ENCODE data around the gene ZNF804A.

The ZNF804A gene

DNA sequence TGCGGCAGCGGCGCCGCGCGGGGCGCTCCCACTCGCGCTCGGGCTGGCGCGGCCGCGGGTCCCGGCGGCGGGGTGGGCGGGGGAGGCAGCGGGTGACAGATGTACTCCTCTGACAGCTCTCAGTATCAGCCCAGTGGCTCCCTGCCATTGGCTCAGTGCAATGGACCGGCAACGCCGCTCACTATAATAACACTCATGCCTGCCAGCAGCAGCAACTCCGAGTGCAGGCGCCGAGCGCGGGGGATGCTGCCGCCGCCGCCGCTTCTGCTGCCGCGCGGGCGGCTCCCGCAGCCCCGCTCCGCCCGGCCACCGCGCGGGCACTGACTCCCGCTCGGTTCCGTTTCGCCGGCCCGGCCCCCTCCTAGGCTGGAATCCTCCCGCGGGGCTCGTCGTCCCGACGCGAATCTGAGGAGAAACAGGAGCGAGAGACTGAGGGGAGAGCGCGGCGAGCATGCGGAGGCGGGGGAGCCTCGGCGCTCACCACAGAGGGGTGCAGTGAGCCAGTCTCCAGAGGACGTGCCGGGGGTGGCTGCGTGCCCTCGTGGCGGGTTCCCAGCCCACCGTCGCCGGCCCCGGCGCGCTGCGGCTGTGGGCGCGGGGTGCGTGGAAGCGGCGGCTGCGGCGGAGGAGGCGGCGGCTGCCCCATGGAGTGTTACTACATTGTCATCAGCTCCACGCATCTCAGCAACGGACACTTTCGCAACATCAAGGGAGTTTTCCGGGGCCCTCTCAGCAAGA, at the start of gene ZNF804A:
Gene ZNF804A, plus strand, starts transcription at position 214 of the 738 bp plus-strand sequence. Its CDS starts 431 bp downstream, at position 645.
- peak; percentile 24 for DNase-seq (ENCODE audit: low spot score)

DNA sequence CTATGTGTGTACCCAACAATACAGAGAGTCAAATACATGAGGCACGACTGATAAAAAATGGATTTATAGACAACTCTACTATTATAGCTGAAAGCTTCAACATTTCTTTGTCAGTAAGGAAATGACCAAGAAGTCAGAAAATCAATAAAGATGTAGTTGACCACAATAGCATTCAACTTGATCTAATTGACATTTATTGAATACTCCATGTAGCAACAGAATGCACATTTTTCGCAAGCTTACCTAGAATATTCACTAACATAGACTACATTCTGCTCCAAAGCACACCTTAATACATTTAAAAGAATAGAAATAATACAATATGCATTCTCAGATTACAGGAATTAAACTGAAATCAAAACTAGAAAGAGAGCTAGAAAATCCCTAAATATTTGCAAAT, 49.2 kb upstream of the ZNF804A start:
- DNase-seq (ENCODE audit: low spot score) = no peak

- no peak for DNase-seq (ENCODE audit: low spot score)
Observed at GRCh38 chr2:184551626-184552025, 46.7 kb upstream of the ZNF804A start.

DNA sequence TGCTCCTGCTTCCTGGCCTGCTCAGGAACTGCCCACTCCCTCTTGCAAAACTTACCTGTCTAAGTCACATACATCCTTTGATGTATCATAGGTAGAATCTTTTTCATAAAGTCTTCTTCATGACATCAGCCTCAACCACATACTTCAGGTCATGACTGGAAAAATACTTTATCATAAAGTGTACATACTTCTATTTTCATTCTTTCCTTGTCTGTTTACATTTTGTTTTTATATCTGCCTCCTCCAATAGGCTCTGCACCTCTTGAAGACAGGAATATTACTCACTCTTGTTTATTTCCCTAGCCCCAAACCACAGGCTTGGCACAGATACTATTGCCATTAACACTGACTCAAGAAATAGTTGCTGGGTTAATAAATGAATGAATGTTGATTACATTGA, 43.6 kb upstream of the ZNF804A start:
- DNase-seq (ENCODE audit: low spot score) = no peak

- DNase-seq (ENCODE audit: low spot score) = no peak
Observed at GRCh38 chr2:184555352-184555751, 43.0 kb upstream of the ZNF804A start.

DNA sequence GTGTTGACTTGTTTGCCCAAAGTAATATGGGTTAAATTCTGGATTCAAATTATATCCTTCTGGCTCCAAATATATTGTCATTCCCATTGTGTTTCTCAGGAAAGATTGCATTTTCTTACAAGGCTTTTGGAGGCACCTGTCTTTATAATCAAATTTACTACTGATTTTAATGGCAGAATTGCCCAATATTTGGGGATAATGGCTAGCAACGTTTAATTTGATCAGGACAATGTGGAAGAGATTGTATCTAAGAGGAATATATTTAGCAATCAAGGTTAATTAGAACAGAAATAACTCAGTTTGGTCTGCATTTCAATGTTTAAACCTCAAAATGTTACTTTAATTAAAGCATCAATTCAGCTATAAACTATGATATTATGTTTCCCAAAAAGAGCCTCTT, 41.7 kb upstream of the ZNF804A start:
- DNase-seq (ENCODE audit: low spot score) = no peak

DNA sequence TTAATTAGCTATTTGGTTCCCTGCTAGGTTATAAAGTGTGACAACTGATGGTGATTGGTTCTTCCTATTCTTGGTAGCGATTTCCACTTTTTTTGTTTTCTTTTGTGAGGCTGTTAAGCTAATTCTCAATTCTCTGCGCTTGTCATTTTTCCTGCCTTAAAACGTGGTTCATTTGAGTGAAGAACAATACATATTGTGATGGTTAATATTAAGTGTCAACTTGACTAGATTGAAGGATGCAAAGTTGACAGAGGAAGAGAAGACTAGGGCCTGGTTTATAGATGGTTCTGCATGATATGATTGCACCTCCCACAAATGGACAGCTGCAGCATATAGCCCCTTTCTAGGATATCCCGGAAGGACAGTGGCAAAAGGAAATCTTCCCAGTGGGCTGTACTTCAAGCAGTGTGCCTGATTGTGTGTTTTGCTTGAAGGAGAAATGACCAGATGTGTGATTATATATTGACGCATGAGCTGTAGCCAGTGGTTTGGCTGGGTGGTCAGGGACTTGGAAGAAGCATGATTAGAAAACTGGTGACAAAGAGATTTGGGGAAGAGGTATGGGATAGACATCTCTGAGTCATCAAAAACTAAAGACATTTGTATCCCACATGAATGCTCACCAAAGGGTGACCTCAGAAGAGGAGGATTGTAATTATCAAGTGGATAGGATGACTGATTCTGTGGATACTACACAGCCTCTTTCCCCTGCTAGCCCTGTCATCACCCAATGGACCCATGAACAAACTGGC, 39.4 kb upstream of the ZNF804A start:
- no peak for DNase-seq (ENCODE audit: low spot score)

DNA sequence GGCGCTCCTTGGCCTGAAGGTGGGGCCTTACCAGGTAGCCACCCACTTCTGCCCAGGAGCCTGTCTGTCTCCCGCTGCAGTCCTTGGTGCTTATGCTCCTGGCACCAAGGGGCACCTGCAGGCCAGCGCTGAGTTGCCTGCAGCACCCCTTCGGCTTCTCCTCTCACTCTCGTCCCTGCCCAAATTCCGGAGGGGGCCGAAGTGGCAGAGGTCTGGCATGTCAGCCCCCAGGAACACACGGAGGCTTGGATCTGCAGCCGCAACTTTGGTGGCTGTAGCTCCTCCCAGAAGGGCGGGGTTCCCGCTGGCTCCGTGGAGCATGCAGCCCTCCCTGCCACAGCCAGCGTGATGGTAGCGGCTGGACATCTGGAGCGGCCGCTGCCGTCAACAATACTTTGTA, 37.7 kb upstream of the ZNF804A start:
- DNase-seq (ENCODE audit: low spot score) = no peak

DNA sequence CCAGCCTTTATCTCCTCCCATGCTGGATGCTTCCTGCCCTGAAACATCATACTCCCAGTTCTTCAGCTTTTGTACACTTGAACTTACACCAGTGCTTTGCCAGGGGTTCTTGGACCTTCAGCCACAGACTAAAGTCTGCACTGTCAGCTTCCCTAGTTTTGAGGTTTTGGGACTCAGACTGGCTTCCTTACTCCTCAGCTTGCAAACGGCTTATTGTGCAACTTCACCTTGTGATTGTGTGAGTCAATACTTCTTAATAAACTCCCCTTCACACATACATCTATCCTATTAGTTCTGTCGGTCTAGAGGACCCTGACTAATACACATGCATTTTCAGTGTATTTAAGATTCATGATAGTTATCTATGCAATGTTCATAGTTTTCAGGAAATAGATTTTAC, 35.8 kb upstream of the ZNF804A start:
- DNase-seq (ENCODE audit: low spot score) = no peak

GRCh38 chr2:184564092-184564491, 34.2 kb upstream of the ZNF804A start:
- no peak for DNase-seq (ENCODE audit: low spot score)

DNA sequence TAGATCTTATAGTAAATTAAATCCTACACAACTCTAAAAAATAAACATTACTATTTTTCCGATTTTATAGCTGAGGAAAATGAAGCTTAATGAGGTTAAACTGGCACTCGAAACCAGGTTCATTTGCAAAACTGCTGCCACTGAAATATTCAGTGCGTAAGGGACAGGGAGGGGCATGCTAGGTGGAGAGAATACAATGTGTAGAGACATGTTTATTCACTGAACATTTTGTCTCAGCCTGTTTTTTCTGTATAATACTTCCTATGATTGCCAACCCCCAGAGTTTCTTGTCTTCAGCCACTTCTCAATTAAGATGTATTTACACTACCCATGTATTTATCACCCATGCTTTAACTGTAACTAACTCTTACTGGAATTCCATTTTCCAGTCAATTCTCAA, 31.6 kb upstream of the ZNF804A start:
- DNase-seq (ENCODE audit: low spot score) = no peak

GRCh38 chr2:184577056-184577455, 21.3 kb upstream of the ZNF804A start:
- DNase-seq (ENCODE audit: low spot score) = no peak

DNA sequence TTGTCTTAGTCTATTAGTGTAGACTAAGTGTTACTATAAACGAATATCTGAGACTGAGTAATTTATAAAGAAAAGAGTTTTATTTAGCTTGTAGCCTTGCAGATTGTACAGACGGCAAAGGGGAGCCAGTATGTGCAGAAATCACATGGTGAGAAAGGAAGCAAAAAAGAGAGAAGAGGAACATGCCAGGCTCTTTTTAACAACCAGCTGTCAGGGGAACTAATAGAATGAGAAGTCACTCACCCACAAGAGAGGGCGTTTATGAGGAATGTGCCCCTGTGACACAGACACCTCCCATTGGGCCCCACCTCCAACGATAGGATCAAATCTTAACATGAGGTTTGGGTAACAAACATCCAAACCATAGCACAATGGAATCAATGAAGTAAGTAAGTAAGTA, 20.6 kb upstream of the ZNF804A start:
- DNase-seq (ENCODE audit: low spot score) = no peak

- no peak for DNase-seq (ENCODE audit: low spot score)
Observed at GRCh38 chr2:184579226-184579625, 19.1 kb upstream of the ZNF804A start.

DNA sequence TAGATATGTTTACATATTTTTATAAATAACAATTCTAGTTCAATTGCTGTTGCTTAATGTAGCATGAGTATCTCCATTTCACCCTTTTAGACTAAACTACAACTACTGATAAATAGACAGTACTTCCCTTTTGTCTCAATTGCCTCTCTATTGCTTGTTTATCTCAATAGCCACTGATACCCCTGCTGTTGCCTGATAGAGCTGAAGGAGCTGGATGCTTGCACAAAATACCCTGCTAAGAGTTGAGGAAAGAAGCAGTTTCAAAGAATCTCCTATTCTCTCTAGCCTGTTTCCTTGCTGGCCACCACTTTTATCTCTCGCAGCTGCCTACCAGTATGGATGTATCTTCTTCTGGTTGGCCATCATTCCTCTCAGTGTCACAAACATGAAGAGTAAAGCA, 16.9 kb upstream of the ZNF804A start:
- no peak for DNase-seq (ENCODE audit: low spot score)

DNA sequence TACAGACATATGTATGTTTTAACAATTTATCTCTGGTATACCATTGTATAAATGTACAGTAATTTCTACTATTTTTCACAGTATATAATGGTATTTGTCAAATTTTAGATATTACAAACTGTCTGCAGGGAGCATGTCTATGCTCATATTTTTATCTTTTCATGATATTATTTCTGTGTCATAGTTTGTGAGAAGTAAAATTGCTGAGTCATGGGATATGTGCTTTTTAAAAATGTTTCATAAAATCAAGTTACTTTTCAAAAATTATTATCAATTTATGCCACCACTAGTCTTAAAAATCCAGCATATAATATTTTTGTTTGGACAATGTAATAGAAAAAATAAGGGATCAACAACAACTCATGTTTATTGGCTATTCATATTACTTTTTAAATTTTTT, 9.1 kb upstream of the ZNF804A start:
- peak; percentile 10 for DNase-seq (ENCODE audit: low spot score)

- DNase-seq (ENCODE audit: low spot score) = no peak
Observed at GRCh38 chr2:184596819-184597411, 1.4 kb upstream of the ZNF804A start.

DNA sequence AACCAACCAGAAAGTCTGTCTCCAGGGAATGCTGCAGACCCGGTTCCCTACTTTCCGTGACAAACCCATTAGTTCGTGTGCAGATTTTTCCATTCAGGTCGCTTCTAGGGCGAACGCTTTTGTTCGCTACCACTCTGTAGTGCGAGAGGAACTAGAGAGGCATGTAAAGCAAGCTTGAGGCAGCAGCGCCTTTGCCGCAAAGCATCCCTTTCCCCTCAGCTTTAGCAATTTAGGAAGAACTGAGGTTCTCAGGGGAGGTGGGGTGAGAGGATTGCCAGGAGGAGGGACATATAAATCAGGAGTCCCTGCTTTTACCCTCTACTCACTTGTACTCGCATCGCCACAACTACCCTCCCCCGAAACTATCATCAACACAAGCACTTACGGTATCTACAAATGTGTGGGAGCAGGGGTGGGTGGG, 748 bp upstream of the ZNF804A start:
- no peak for DNase-seq (ENCODE audit: low spot score)

- DNase-seq (ENCODE audit: low spot score) = no peak
Observed at GRCh38 chr2:184598002-184598315, 370 bp upstream of the ZNF804A start.

DNA sequence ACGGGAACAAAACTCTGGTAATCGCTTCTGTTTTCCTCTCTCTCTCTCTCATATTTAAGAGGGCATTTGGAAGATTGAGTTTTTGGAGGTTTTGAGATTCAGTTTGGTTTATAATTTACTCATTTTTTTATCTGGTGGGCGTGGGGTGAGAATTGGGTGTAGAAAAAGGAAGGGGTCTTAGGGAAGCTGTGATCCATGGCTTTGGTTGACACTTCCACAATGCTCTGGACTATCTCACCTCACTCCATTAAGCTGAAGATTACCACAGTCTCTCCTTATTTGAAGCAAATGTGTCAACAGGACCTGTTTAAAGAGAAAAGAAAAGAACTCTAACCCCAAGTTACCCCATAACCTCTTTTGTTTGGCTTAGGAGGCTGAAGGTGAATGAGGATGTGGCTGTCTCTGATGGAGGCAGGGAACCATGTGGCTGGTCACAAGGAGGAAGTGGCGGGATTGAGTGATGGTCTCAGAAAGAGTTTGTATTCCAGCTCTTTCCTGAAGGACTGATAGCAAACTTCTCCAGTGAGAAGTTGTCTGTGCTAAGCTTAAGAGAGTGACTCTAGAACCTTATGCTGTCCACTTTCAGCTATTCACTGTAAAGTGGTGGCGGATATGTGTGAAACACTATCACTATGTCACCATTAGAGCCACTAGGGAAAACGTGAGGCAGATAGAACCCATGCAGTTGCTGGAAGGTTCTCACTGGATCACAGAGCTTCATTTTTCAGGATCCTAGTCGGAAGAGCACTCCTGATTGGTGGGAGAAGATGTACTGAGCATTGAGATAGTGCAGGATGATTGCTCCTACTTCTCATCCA, 934 bp downstream of the ZNF804A start:
- DNase-seq (ENCODE audit: low spot score) = no peak

DNA sequence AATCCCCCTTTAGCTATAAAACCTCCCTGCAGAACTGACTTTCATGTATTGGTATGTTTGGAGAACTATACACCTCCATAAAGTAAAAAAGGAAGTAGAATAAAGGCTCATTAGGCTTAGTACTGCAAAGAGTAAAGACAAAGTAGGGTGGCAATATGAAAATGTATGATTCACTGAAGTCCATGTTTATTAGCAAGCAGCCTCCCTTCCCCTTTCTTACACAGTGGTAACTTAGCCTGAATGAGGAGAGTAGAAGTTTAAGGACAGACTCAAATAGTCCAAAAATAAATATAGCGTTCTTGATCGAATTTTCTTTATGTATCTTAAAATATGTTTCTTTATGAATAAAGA, 1.5 kb downstream of the ZNF804A start:
- DNase-seq (ENCODE audit: low spot score) = no peak

- DNase-seq (ENCODE audit: low spot score) = no peak
Observed at GRCh38 chr2:184602734-184603133, 4.4 kb downstream of the ZNF804A start.

DNA sequence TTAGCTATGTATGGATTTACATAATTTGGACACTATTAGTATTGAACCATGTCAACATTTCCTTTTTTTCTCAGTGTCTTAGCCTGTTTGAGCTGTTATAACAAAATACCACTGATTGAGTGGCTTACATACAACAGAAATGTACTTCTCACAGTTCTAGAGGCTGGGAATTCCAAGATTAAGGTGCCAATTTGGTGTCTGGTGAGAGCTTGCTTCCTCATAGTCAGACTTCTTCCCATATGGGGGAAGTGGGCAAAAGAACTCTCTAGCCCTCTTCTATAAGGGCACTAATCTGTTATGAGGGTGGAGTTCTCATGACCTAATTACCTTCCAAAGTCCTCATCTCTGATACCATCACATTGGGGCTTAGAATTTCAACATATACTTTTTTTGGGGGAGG, 12.6 kb downstream of the ZNF804A start:
- no peak for DNase-seq (ENCODE audit: low spot score)
